ENCODE data around the gene SPTAN1. TPM values are rescaled to one million over a fixed set of nuclear protein-coding genes. Genes with fewer than 3 reads are reported as not detected.
A peak's percentile ranks its signal among the peaks of the same experiment; 100 is the strongest.
"Not testable (repeated sequence)": the region's sequence is repeated elsewhere in the genome, so short reads cannot be mapped to it uniquely, and the experiment has no call there.

The SPTAN1 gene
- total RNA-seq, 1 experiment from 2014 or later: 408 TPM

DNA sequence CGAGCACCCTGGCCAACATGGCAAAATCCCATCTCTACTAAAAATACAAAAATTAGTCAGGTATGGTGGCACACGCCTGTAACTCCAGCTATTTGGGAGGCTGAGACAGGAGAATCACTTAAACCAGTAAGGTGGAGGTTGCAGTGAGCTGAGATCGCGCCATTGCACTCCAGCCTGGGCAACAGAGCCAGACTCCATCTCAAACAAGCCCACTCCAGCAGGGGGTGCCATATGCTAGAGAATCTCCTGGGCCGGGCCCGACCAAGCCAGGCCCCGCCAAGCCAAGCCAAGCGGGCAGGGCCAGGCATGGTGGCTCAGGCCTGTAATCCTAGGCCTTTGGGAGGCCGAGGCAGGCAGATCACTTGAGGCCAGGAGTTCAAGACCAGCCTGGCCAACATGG lies 95.8 kb downstream of the SPTAN1 start:
- H3K9me3 Mint-ChIP-seq (ENCODE audit: unreplicated experiment); H3K4me3 Mint-ChIP-seq (ENCODE audit: unreplicated experiment); BruUV-seq (replicated peaks); H3K27me3 ChIP-seq (replicated peaks; ENCODE audit: control insufficient read depth, insufficient read depth, low read length); H3K27me3 Mint-ChIP-seq (ENCODE audit: insufficient read depth, unreplicated experiment); intact Hi-C loops (cut with micrococcal nuclease; ENCODE audit: unreplicated experiment); H3K27ac Mint-ChIP-seq (ENCODE audit: unreplicated experiment); H3K9me3 ChIP-seq; H3K4me1 ChIP-seq; H3K4me1 Mint-ChIP-seq (ENCODE audit: low read depth, unreplicated experiment); H3K4me3 ChIP-seq (ENCODE audit: low read depth, low read length); H3K36me3 ChIP-seq (ENCODE audit: control insufficient read depth, insufficient read depth, low read length): not testable (repeated sequence)
- ChIA-PET CTCF (interaction anchor here (0.7 to 1.5 kb wide), 2 partner anchors 13 to 36 kb away, joined by 4 to 7 read pairs; no protein-coding TSS in a partner anchor), POLR2A (interaction anchor here (0.5 kb wide), 1 partner anchor 41 kb away, joined by 3 read pairs; the partner anchor contains the start of gene SET)
- DNase-seq: peak; percentile 49 to 68
- peaks cover 27% of the 10 kb centered on the region for H3K36me3 Mint-ChIP-seq (ENCODE audit: insufficient read depth, unreplicated experiment)
- TF ChIP-seq, protein P1, sequence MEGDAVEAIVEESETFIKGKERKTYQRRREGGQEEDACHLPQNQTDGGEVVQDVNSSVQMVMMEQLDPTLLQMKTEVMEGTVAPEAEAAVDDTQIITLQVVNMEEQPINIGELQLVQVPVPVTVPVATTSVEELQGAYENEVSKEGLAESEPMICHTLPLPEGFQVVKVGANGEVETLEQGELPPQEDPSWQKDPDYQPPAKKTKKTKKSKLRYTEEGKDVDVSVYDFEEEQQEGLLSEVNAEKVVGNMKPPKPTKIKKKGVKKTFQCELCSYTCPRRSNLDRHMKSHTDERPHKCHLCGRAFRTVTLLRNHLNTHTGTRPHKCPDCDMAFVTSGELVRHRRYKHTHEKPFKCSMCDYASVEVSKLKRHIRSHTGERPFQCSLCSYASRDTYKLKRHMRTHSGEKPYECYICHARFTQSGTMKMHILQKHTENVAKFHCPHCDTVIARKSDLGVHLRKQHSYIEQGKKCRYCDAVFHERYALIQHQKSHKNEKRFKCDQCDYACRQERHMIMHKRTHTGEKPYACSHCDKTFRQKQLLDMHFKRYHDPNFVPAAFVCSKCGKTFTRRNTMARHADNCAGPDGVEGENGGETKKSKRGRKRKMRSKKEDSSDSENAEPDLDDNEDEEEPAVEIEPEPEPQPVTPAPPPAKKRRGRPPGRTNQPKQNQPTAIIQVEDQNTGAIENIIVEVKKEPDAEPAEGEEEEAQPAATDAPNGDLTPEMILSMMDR (IDR thresholded peaks at IDR 0.05; ENCODE audit: insufficient read depth in 1 of 2, low read depth in 1 of 2, low read length in 1 of 2, severe bottlenecking in 1 of 2, unreplicated experiment in 1 of 2): peak; percentile 2 to 14

DNA sequence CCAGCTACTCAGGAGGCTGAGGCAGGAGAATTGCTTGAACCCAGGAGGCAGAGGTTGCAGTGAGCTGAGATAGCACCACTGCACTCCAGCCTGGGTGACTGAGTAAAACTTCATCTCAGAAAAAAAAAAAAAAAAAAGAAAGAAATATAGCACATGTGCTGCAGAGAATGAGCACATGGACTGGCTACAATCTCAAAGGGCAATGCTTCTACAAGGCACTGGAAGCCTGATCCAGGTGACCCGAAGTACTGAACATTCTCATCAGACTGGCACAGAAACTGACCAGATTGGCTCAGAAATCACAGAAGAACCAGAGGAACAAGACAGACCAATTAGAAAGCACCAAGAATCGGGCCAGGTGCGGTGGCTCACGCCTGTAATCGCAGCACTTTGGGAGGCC lies 99.4 kb downstream of the SPTAN1 start:
- peaks cover 42% of the 10 kb centered on the region for H3K36me3 Mint-ChIP-seq (ENCODE audit: insufficient read depth, unreplicated experiment)
- H3K4me3 Mint-ChIP-seq (ENCODE audit: unreplicated experiment): no peak overlapping the region
- H3K4me1 Mint-ChIP-seq (ENCODE audit: low read depth, unreplicated experiment): no peaks in the 10 kb centered on the region
- intact Hi-C loops (cut with micrococcal nuclease; ENCODE audit: unreplicated experiment): no loop called here
- H3K4me1 ChIP-seq: no peaks in the 10 kb centered on the region
- CTCF ChIA-PET: no interaction called here
- H3K4me3 ChIP-seq (ENCODE audit: low read depth, low read length): no peak overlapping the region
- BruUV-seq (replicated peaks): no TSS peak
- POLR2A ChIA-PET: no interaction called here
- TF ChIP-seq, protein P1 (IDR thresholded peaks at IDR 0.05; ENCODE audit: insufficient read depth in 1 of 2, low read depth in 1 of 2, low read length in 1 of 2, severe bottlenecking in 1 of 2, unreplicated experiment in 1 of 2): no peak
- H3K36me3 ChIP-seq (ENCODE audit: control insufficient read depth, insufficient read depth, low read length): no peaks in the 10 kb centered on the region
- H3K9me3 ChIP-seq: no peaks in the 10 kb centered on the region
- DNase-seq: no peak
- H3K27ac Mint-ChIP-seq (ENCODE audit: unreplicated experiment): no peak overlapping the region
- no peaks in the 10 kb centered on the region for H3K27me3 ChIP-seq (replicated peaks; ENCODE audit: control insufficient read depth, insufficient read depth, low read length)
- H3K9me3 Mint-ChIP-seq (ENCODE audit: unreplicated experiment): no peaks in the 10 kb centered on the region
- no peaks in the 10 kb centered on the region for H3K27me3 Mint-ChIP-seq (ENCODE audit: insufficient read depth, unreplicated experiment)

DNA sequence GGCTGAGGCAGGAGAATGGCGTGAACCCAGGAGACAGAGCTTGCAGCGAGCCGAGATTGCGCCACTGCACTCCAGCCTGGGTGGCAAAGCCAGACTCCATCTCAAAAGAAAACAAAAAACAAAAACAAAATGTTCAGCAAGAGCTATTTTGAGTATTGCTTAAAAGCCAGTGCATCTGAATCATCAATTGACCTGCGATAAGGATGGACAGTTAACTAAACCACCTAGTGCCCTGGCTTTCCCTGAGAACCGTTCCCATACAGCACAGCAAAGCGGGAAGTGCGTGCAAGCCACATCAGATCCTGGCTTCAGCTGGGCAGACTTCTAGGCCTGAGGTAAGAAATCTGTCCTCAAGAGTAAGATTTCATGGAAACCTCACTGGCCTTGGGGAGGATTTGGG lies 101.5 kb downstream of the SPTAN1 start:
- Mint-ChIP-seq H3K36me3 (ENCODE audit: insufficient read depth, unreplicated experiment) (peaks cover 24% of the 10 kb centered on the region), H3K4me3 (ENCODE audit: unreplicated experiment) (no peak overlapping the region), H3K9me3 (ENCODE audit: unreplicated experiment) (no peaks in the 10 kb centered on the region), H3K27ac (ENCODE audit: unreplicated experiment) (no peak overlapping the region), H3K27me3 (ENCODE audit: insufficient read depth, unreplicated experiment) (no peaks in the 10 kb centered on the region), H3K4me1 (ENCODE audit: low read depth, unreplicated experiment) (no peaks in the 10 kb centered on the region)
- ChIA-PET CTCF (no interaction called here), POLR2A (no interaction called here)
- Histone ChIP-seq H3K9me3 (no peaks in the 10 kb centered on the region; the same call in 1 of the 2 replicates), H3K27me3 (replicated peaks; ENCODE audit: control insufficient read depth, insufficient read depth, low read length) (no peaks in the 10 kb centered on the region), H3K36me3 (ENCODE audit: control insufficient read depth, insufficient read depth, low read length) (no peaks in the 10 kb centered on the region), H3K4me1 (no peaks in the 10 kb centered on the region), H3K4me3 (ENCODE audit: low read depth, low read length) (no peak overlapping the region)
- BruUV-seq (replicated peaks): no TSS peak
- TF ChIP-seq, protein P1 (IDR thresholded peaks at IDR 0.05; ENCODE audit: insufficient read depth in 1 of 2, low read depth in 1 of 2, low read length in 1 of 2, severe bottlenecking in 1 of 2, unreplicated experiment in 1 of 2): no peak
- intact Hi-C loops (cut with micrococcal nuclease; ENCODE audit: unreplicated experiment): no loop called here
- DNase-seq: no peak
